ENCODE measurements around the gene IRF9. TPM values are rescaled to one million over a fixed set of nuclear protein-coding genes. Genes with fewer than 3 reads are reported as not detected.
"Not testable (repeated sequence)": the region's sequence is repeated elsewhere in the genome, so short reads cannot be mapped to it uniquely, and the experiment has no call there.

Gene IRF9
- total RNA-seq, 4 donors from 2014 or later: 61.3 to 80.1 (median 68.1) TPM

DNA sequence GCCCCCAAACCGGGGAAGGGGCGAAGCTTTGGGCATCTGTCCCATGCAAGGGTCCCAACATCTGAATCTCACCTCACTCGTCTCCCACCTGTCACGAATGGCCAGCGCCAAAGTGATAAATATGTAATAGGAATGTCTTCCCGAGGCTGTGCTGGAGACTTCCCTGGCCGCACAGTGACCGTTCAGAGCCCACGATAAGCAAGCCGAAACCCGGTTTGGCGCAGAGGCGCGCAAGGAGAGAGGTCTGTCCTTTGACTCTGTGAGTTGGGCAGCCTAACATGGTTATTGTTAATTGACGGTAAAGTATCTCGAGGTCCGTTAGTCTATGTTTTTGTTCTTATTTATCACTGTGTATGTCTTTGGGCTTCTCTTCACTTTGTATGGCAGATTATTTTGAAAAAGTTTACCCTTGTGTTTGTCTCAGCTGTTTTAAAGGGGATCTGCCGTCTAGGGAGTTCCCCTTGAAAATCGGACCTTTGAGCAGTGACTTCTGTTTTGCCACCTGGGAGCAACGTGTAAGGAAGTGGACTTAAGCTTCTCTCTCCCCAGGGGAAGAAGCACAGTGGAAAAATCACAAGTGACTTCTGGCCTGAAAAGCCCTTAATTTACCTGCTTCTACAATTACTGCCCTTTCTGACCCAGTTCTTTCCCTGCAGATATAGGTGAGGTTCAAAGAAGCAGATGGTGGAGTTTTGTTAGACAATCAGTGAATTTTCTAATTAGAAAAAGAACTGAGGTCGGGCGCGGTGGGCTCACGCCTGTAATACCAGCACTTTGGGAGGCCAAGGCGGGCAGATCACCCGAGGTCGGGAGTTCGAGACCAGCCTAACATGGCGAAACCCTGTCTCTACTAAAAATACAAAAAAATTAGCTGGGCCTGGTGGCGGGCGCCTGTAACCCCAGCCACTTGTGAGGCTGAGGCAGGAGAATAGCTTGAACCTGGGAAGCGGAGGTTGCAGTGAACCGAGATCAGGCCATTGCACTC is 35.3 kb downstream of the IRF9 start:
- Histone ChIP-seq H3K36me3 (peaks cover 0 to 50% of the 10 kb centered on the region in 2 donors), H3K4me1 (peaks cover 4 to 51% (median 16%) of the 10 kb centered on the region in 3 donors), H3K9me3 (no peaks in the 10 kb centered on the region), H3K4me3 (peak overlapping the region; percentile 82 to 83), H3K27ac (peak overlapping the region; percentile 85 to 99 (median 96)), H3K27me3 (no peaks in the 10 kb centered on the region)
- 16 to 36% methylated on average over 10 to 16 of the region's 33 CpGs for WGBS, 2 donors (ENCODE audit: low coverage in 1 of 2)
- peak; percentile 9 for ATAC-seq
- TF ChIP-seq, protein P1, sequence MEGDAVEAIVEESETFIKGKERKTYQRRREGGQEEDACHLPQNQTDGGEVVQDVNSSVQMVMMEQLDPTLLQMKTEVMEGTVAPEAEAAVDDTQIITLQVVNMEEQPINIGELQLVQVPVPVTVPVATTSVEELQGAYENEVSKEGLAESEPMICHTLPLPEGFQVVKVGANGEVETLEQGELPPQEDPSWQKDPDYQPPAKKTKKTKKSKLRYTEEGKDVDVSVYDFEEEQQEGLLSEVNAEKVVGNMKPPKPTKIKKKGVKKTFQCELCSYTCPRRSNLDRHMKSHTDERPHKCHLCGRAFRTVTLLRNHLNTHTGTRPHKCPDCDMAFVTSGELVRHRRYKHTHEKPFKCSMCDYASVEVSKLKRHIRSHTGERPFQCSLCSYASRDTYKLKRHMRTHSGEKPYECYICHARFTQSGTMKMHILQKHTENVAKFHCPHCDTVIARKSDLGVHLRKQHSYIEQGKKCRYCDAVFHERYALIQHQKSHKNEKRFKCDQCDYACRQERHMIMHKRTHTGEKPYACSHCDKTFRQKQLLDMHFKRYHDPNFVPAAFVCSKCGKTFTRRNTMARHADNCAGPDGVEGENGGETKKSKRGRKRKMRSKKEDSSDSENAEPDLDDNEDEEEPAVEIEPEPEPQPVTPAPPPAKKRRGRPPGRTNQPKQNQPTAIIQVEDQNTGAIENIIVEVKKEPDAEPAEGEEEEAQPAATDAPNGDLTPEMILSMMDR (IDR thresholded peaks at IDR 0.05): no peak
- no peak for TF ChIP-seq POLR2AphosphoS5 (IDR thresholded peaks at IDR 0.05)
- no peak for TF ChIP-seq POLR2A (IDR thresholded peaks at IDR 0.05)
- TF ChIP-seq EP300 (IDR thresholded peaks at IDR 0.05): no peak

DNA sequence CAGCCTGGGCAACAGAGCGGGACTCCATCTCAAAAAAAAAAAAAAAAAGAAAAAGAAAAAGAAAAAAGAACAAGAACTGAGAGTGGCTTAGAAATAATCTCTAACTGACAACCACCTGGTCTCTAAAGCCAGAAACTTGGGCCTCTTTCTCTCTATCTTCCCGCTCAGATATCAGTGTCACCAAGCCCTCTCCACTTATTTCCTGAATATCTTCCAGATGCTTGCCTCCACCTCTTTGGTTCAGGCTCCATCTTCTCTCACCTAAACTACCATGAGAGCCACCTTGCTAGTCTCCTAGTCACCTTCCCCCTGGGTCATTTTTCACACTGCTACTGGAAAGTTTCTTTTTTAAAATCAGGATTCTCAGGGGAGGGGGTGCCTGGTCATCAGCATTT is 36.0 kb downstream of the IRF9 start:
- Histone ChIP-seq H3K4me3 (no peak overlapping the region), H3K27ac (no peak overlapping the region), H3K27me3 (no peaks in the 10 kb centered on the region), H3K36me3 (peaks cover 0 to 50% of the 10 kb centered on the region in 2 donors), H3K9me3 (no peaks in the 10 kb centered on the region), H3K4me1 (peaks cover 4 to 49% (median 16%) of the 10 kb centered on the region in 3 donors)
- no peak for ATAC-seq
- TF ChIP-seq, protein P1 (IDR thresholded peaks at IDR 0.05): no peak
- TF ChIP-seq POLR2A (IDR thresholded peaks at IDR 0.05) (no peak), EP300 (IDR thresholded peaks at IDR 0.05) (no peak), POLR2AphosphoS5 (IDR thresholded peaks at IDR 0.05) (no peak)
- WGBS, 2 donors (ENCODE audit: low coverage in 1 of 2): 83 to 95% methylated on average over 1 to 2 of the region's 2 CpGs

DNA sequence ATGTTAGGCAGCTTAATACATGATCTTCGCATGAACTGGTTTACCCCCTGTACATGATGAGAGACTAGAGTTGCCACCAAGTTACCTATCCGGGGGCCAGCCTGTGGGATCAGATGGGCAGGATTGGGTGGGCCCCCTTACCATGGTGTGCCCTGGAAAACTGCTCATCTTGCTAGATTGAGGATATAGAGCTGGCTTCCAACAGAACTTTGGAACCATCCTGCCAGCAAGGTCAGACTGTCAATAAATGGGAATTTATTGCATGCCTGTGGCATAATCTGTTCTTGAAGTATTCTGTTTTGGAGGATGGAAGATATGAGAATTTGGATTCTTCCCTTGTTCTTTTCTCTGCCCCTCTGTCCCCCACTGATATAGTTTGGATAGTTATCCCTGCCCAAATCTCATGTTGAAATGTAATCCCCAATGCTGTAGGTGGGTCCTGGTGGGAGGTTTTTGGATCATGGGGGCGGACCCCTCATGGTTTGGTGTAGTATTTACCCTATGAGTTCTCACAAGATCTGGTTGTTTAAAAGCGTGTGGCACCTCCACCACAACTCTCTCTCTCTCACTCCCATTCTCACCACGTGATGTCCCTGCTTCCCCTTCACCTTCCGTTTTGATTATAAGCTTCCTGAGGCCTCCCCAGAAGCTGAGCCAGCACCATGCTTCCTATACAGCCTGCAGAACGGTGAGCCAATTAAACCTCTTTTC is 37.9 kb downstream of the IRF9 start:
- Histone ChIP-seq H3K4me1 (peaks cover 4 to 42% (median 16%) of the 10 kb centered on the region in 3 donors), H3K9me3 (no peaks in the 10 kb centered on the region), H3K27me3 (no peaks in the 10 kb centered on the region), H3K27ac (no peak overlapping the region), H3K36me3 (peaks cover 0 to 48% of the 10 kb centered on the region in 2 donors), H3K4me3 (no peak overlapping the region)
- ATAC-seq: no peak
- TF ChIP-seq, protein P1 (IDR thresholded peaks at IDR 0.05): no peak
- TF ChIP-seq POLR2AphosphoS5 (IDR thresholded peaks at IDR 0.05) (no peak), POLR2A (IDR thresholded peaks at IDR 0.05) (no peak), EP300 (IDR thresholded peaks at IDR 0.05) (no peak)
- 75 to 89% methylated on average over 4 to 6 of the region's 7 CpGs for WGBS, 2 donors (ENCODE audit: low coverage in 1 of 2)

DNA sequence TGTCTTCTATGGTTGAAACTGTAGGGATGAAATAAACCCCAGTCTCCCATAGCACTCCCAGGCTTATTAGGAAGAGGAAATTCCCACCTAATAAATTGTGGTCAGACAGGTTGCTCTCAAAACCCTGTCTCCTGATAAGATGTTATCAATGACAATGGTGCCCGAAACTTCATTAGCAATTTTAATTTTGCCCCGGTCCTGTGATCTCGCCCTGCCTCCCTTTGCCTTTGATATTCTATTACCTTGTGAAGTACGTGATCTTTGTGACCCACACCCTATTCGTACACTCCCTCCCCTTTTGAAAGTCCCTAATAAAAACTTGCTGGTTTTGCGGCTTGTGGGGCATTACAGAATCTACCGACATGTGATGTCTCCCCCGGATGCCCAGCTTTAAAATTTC is 41.5 kb downstream of the IRF9 start:
- Histone ChIP-seq H3K4me1 (peaks cover 0 to 16% (median 0%) of the 10 kb centered on the region in 3 donors), H3K36me3 (peaks cover 0 to 80% of the 10 kb centered on the region in 2 donors)
- not testable (repeated sequence) for H3K27ac ChIP-seq, H3K9me3 ChIP-seq, H3K4me3 ChIP-seq, ATAC-seq, H3K27me3 ChIP-seq
- 80 to 81% methylated on average over 6 to 8 of the region's 8 CpGs for WGBS, 2 donors (ENCODE audit: low coverage in 1 of 2)

DNA sequence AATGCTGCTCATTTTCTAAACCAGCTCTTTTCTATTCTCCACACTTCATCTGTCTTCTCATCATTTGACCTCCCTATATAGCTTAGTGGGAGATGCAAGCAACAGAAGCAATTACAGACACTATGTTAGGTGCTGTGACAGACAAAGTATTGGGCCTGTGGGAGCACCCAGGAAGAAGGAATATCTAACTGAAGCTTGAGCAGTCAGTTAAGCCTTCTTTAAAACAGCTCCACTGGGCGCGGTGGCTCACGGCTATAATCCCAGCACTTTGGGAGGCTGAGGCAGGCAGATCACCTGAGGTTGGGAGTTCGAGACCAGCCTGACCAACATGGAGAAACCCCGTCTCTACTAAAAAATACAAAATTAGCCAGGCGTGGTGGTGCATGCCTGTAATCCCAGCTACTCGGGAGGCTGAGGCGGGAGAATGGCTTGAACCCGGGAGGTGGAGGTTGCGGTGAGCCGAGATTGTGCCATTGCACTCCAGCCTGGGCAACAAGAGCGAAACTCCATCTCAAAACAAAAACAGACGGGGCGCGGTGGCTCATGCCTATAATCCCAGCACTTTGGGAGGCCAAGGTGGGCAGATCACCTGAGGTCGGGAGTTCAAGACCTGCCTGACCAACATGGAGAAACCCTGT is 42.3 kb downstream of the IRF9 start:
- not testable (repeated sequence) for H3K4me1 ChIP-seq, H3K27ac ChIP-seq, H3K9me3 ChIP-seq, H3K4me3 ChIP-seq, ATAC-seq, H3K27me3 ChIP-seq
- 77 to 99% methylated on average over 8 to 12 of the region's 16 CpGs for WGBS, 2 donors (ENCODE audit: low coverage in 1 of 2)
- peaks cover 0 to 88% of the 10 kb centered on the region in 2 donors for H3K36me3 ChIP-seq
